H1 (cell line): ENCODE data around the gene DSP. TPM values are rescaled to one million over a fixed set of nuclear protein-coding genes. Genes with fewer than 3 reads are reported as not detected.

Experiments
- CTCF ChIA-PET: fragments of 300-600 bp; sonication (Branson Sonifier 250); formaldehyde crosslinking; loops from one replicate; lab custom pipeline; 2021; ENCODE audit not compliant: partially characterized antibody; lab: Charles Lee
- POLR2A ChIA-PET: fragments of 300-600 bp; sonication (Branson Sonifier 250); formaldehyde crosslinking; loops from one replicate; lab custom pipeline; 2021; ENCODE audit warnings: inconsistent platforms; ENCODE audit not compliant: partially characterized antibody; lab: Charles Lee
- DNase-seq, 2 experiments: peaks; one replicate each; pipeline versions ENCODE4 v3.0.0 to v3.0.0-alpha.2; 2010 to 2022; ENCODE audit warnings: low spot score in 2 of 2, low read depth in 1 of 2, mixed read lengths in 1 of 2
- FAIRE-seq: peaks from 2 replicates; lab custom pipeline; 2011; peaks lifted over from hg19 to GRCh38; lab: Jason Lieb, UNC
- H2AFZ ChIP-seq: 2 replicates; pipeline ENCODE4 v1.8.1; 2012; ENCODE audit warnings: low read length, inconsistent platforms
- H2AK5ac ChIP-seq: 2 replicates; pipeline ENCODE4 v1.6.1; 2013; ENCODE audit warnings: low read depth, low read length
- H2BK120ac ChIP-seq: replicated peaks from 2 replicates; pipeline ENCODE3; 2013; ENCODE audit warnings: low read depth, low read length, inconsistent platforms
- H2BK12ac ChIP-seq: 2 replicates; pipeline ENCODE4 v1.6.1; 2013; ENCODE audit warnings: low read depth, low read length
- H2BK15ac ChIP-seq: 2 replicates; pipeline ENCODE4 v1.6.1; 2013; ENCODE audit warnings: low read length
- H2BK20ac ChIP-seq: 2 replicates; pipeline ENCODE4 v1.6.1; 2013; ENCODE audit warnings: low read length
- H2BK5ac ChIP-seq: 2 replicates; pipeline ENCODE4 v1.6.1; 2013; ENCODE audit warnings: low read depth, low read length
- H3K14ac ChIP-seq: 2 replicates; pipeline ENCODE4 v1.6.1; 2013; ENCODE audit warnings: inconsistent platforms; ENCODE audit not compliant: insufficient read length
- H3K18ac ChIP-seq: 2 replicates; pipeline ENCODE4 v1.6.1; 2013; ENCODE audit warnings: low read length; ENCODE audit errors: extremely low read depth
- H3K23ac ChIP-seq: 2 replicates; pipeline ENCODE4 v1.6.1; 2013; ENCODE audit warnings: inconsistent platforms; ENCODE audit not compliant: insufficient read length
- H3K23me2 ChIP-seq: 2 replicates; pipeline ENCODE4 v1.6.1; 2013; ENCODE audit warnings: low read depth, low read length
- H3K27ac ChIP-seq: 2 replicates; pipeline ENCODE4 v1.6.1; 2011; ENCODE audit warnings: low read depth, low read length, inconsistent platforms
- H3K27me3 ChIP-seq, 4 experiments: replicated peaks in 1 of 4; 1 replicate in 1 of 4; 2 replicates in 3 of 4; pipeline versions ENCODE4 v1.6.1 to v1.8.1; 2011 to 2013; ENCODE audit warnings: low read length in 3 of 4, mild to moderate bottlenecking in 3 of 4, inconsistent platforms in 2 of 4, mixed read lengths in 2 of 4, moderate library complexity in 1 of 4; ENCODE audit not compliant: control insufficient read depth in 3 of 4, insufficient read depth in 3 of 4; ENCODE audit errors: extremely low read depth in 1 of 4
- H3K36me3 ChIP-seq, 4 experiments: 2 replicates each; pipeline versions ENCODE4 v1.6.1 to v1.8.1; 2011 to 2013; ENCODE audit warnings: mild to moderate bottlenecking in 4 of 4, low read length in 3 of 4, moderate library complexity in 2 of 4, control low read depth in 1 of 4, inconsistent platforms in 1 of 4; ENCODE audit not compliant: insufficient read depth in 4 of 4, control insufficient read depth in 2 of 4
- H3K4ac ChIP-seq: replicated peaks from 2 replicates; pipeline ENCODE3; 2013; ENCODE audit warnings: low read length, low read depth, mixed read lengths, inconsistent platforms; ENCODE audit not compliant: insufficient read length
- H3K4me1 ChIP-seq, 4 experiments: replicated peaks in 1 of 4; 1 replicate in 1 of 4; 2 replicates in 3 of 4; pipeline versions ENCODE4 v1.6.1 to v1.8.1; 2011 to 2013; ENCODE audit warnings: low read length in 3 of 4, inconsistent platforms in 2 of 4, mixed read lengths in 1 of 4; ENCODE audit not compliant: insufficient read depth in 4 of 4, control insufficient read depth in 3 of 4
- H3K4me2 ChIP-seq, 2 experiments: 2 replicates each; pipeline versions ENCODE4 v1.6.1 to v1.8.1; 2011 to 2013; ENCODE audit warnings: low read depth in 2 of 2, low read length in 2 of 2, control low read depth in 1 of 2, inconsistent platforms in 1 of 2, mild to moderate bottlenecking in 1 of 2; ENCODE audit not compliant: insufficient read depth in 1 of 2
- H3K4me3 ChIP-seq, 4 experiments: fragments of 200-600, 300-600 bp in 1 of 4; sonication (generic), shearing (Covaris generic), sonication (Bioruptor Twin) in 1 of 4; 2 replicates each; pipeline versions ENCODE4 v1.5.1 to v1.8.1; 2011 to 2016; ENCODE audit warnings: low read length in 4 of 4, low read depth in 3 of 4, control low read depth in 2 of 4, inconsistent platforms in 2 of 4, mild to moderate bottlenecking in 2 of 4, mixed read lengths in 1 of 4, moderate library complexity in 1 of 4; ENCODE audit not compliant: insufficient read depth in 2 of 4; ENCODE audit errors: extremely low read depth in 1 of 4
- H3K56ac ChIP-seq: replicated peaks from 2 replicates; pipeline ENCODE3; 2013; ENCODE audit warnings: low read depth, mild to moderate bottlenecking, mixed read lengths, low read length, inconsistent platforms; ENCODE audit not compliant: insufficient read length
- H3K79me1 ChIP-seq: 2 replicates; pipeline ENCODE4 v1.6.1; 2013; ENCODE audit warnings: low read depth, low read length, control low read depth
- H3K79me2 ChIP-seq, 2 experiments: 2 replicates each; pipeline versions ENCODE4 v1.6.1 to v1.8.1; 2012 to 2013; ENCODE audit warnings: low read length in 2 of 2, mild to moderate bottlenecking in 2 of 2, inconsistent platforms in 1 of 2; ENCODE audit not compliant: insufficient read depth in 2 of 2, control insufficient read depth in 1 of 2
- H3K9ac ChIP-seq, 4 experiments: replicated peaks in 1 of 4; 1 replicate in 1 of 4; 2 replicates in 3 of 4; pipeline versions ENCODE4 v1.6.1 to v1.8.1; 2011 to 2013; ENCODE audit warnings: low read depth in 3 of 4, low read length in 3 of 4, control low read depth in 2 of 4, mild to moderate bottlenecking in 2 of 4, moderate library complexity in 2 of 4, inconsistent platforms in 1 of 4; ENCODE audit errors: extremely low read depth in 1 of 4
- H3K9me3 ChIP-seq, 2 experiments: 2 replicates each; pipeline versions ENCODE4 v1.6.1 to v1.8.1; 2012 to 2013; ENCODE audit warnings: mild to moderate bottlenecking in 2 of 2, moderate library complexity in 2 of 2, control low read depth in 1 of 2, inconsistent platforms in 1 of 2, low read depth in 1 of 2, low read length in 1 of 2, mixed read lengths in 1 of 2; ENCODE audit not compliant: insufficient read depth in 2 of 2
- H4K20me1 ChIP-seq, 2 experiments: replicated peaks in 1 of 2; 2 replicates each; pipeline versions ENCODE3 to v1.8.1; 2011 to 2013; ENCODE audit warnings: inconsistent platforms in 2 of 2, low read length in 2 of 2, mild to moderate bottlenecking in 1 of 2; ENCODE audit not compliant: insufficient read depth in 2 of 2, control insufficient read depth in 1 of 2
- H4K5ac ChIP-seq: 2 replicates; pipeline ENCODE4 v1.6.1; 2013; ENCODE audit warnings: low read length, low read depth, mixed read lengths, inconsistent platforms; ENCODE audit not compliant: insufficient read length
- H4K8ac ChIP-seq: 2 replicates; pipeline ENCODE4 v1.8.0; 2013; ENCODE audit warnings: mild to moderate bottlenecking, moderate library complexity, low read length, inconsistent platforms; ENCODE audit not compliant: insufficient read depth; ENCODE audit errors: extremely low read depth
- H4K91ac ChIP-seq: replicated peaks from 2 replicates; pipeline ENCODE3; 2013; ENCODE audit warnings: low read length, mixed read lengths, inconsistent platforms; ENCODE audit not compliant: insufficient read length
- CBX5 ChIP-seq: fragments of 300-800, 300-1000 bp; sonication (generic); IDR thresholded peaks from 2 replicates; pipeline ENCODE4 v1.7.1; 2016; ENCODE audit warnings: antibody characterized with exemption, low read length, low read depth
- HDAC6 ChIP-seq: IDR thresholded peaks from one replicate; pipeline ENCODE4 v1.7.1; 2012; ENCODE audit warnings: low read depth, mild to moderate bottlenecking, inconsistent platforms, low read length, moderate library complexity
- SAP30 ChIP-seq: fragments of 300-600 bp; sonication (generic); IDR thresholded peaks from 2 replicates; pipeline ENCODE4 v1.7.1; 2012; ENCODE audit warnings: low read length, moderate library complexity, mild to moderate bottlenecking, inconsistent platforms; ENCODE audit not compliant: insufficient read depth, insufficient replicate concordance
- SP1 ChIP-seq: IDR thresholded peaks from 2 replicates; pipeline ENCODE4 v1.6.1; 2011; ENCODE audit warnings: low read depth, low read length
- SP2 ChIP-seq: IDR thresholded peaks from 2 replicates; pipeline ENCODE4 v1.6.1; 2012; ENCODE audit warnings: mild to moderate bottlenecking, low read length, inconsistent platforms
- WGBS, 2 experiments: shearing (Covaris generic) in 1 of 2; methylation state at CpG; one replicate each; pipeline versions ENCODE4 v1.1.6 to v1.1.7; 2013 to 2015; ENCODE audit warnings: low lambda C conversion rate in 2 of 2, mixed read lengths in 2 of 2, inconsistent platforms in 1 of 2, low coverage in 1 of 2, missing lambda C conversion rate in 1 of 2; ENCODE audit not compliant: insufficient replicate concordance in 2 of 2, insufficient coverage in 1 of 2, insufficient read length in 1 of 2; ENCODE audit errors: extremely low coverage in 1 of 2, missing lambda C conversion rate in 1 of 2; 5-methylcytosine and 5-hydroxymethylcytosine counted together
- polyA plus RNA-seq, 7 experiments: library from polyadenylated mRNA; depleted of rRNA in 3 of 7; stranded (reverse) in 5 of 7; unstranded in 2 of 7; fragments of >200 nt in 5 of 7; fragments of 200-250 nt in 2 of 7; gene quantifications; 1 replicate in 5 of 7; 2 replicates in 1 of 7; 4 replicates in 1 of 7; pipeline versions ENCODE4 v1.2.1 to v1.2.3, GENCODE V29; 2011 to 2013; ENCODE audit warnings: missing spikeins in 2 of 7, mixed read lengths in 2 of 7
- total RNA-seq: library from RNA; stranded (reverse); fragmentation: NEBNext Ultra II Directional; extraction: Animal tissue kit (Norgen Biotek cat#: 25700); gene quantifications from 2 replicates; pipeline ENCODE4 v1.2.1, GENCODE V29; 2021

Gene DSP
- total and polyA plus RNA-seq, 2 of the 8 experiments (the other 6 are each of a cell fraction or from before 2014, with no cell fraction given): 14.3 to 48.5 TPM

- WGBS, 2 experiments: 88% methylated on average over 4 of the region's 7 CpGs; no CpG with 5 or more reads in 1 of the 2 experiments
- H3K27me3 ChIP-seq: no peaks in the 10 kb centered on the region; a peak in 2 of 7 replicates
- no peak overlapping the region for H2BK120ac ChIP-seq
- H3K4me1 ChIP-seq: no peaks in the 10 kb centered on the region; a peak in 1 of 7 replicates
- H3K23ac ChIP-seq: no peak overlapping the region
- no peak overlapping the region for H4K8ac ChIP-seq
- no peaks in the 10 kb centered on the region for H3K23me2 ChIP-seq
- H3K4ac ChIP-seq: no peak overlapping the region
- H3K9me3 ChIP-seq: no peaks in the 10 kb centered on the region; a peak in 1 of 4 replicates
- H2BK15ac ChIP-seq: no peak overlapping the region
- no peaks in the 10 kb centered on the region for H3K36me3 ChIP-seq
- no peak overlapping the region for H2AK5ac ChIP-seq
- no peak overlapping the region for H3K56ac ChIP-seq
- DNase-seq (no peak), FAIRE-seq (no peak)
- no peaks in the 10 kb centered on the region for H4K20me1 ChIP-seq
- ChIA-PET POLR2A (interaction anchor here (0.9 kb wide), 1 partner anchor 102 kb away, joined by 3 read pairs; no protein-coding TSS in a partner anchor), CTCF (interaction anchor here (1.4 kb wide), 1 partner anchor 121 kb away, joined by 3 read pairs; no protein-coding TSS in a partner anchor)
- no peak overlapping the region for H3K4me2 ChIP-seq
- H4K91ac ChIP-seq: no peak overlapping the region
- H3K79me1 ChIP-seq: no peaks in the 10 kb centered on the region
- H3K14ac ChIP-seq: no peak overlapping the region
- no peak overlapping the region for H2BK5ac ChIP-seq
- no peak overlapping the region for H3K9ac ChIP-seq
- no peak overlapping the region for H2BK12ac ChIP-seq
- H3K18ac ChIP-seq: no peak overlapping the region
- H4K5ac ChIP-seq: no peak overlapping the region
- TF ChIP-seq CBX5: no peak
- no peak for TF ChIP-seq SP1
- no peak for TF ChIP-seq SP2
- TF ChIP-seq HDAC6: no peak
- TF ChIP-seq SAP30: no peak
- TF ChIP-seq, all 59 proteins: peak for 0
- Histone ChIP-seq H3K79me2 (no peaks in the 10 kb centered on the region), H2AFZ (no peak overlapping the region), H3K27ac (no peak overlapping the region), H2BK20ac (no peak overlapping the region), H3K4me3 (no peak overlapping the region)
These were observed 46.8 kb upstream of the DSP start for GRCh38 chr6:7494638-7495037.
